Measurements from ENCODE around the gene AQP2. TPM values are rescaled to one million over a fixed set of nuclear protein-coding genes. Genes with fewer than 3 reads are reported as not detected.

Gene AQP2
- total RNA-seq, 8 experiments from 2014 or later, result 0.09 to 0.81 (median 0.14) TPM; not detected in 3

GRCh38 chr12:49973361-49973830 lies 22.9 kb downstream of the AQP2 start:
- in situ Hi-C loops (cut with MboI; ENCODE audit: low pct_unique_long_range_greater_than_20kb in 2 of 9, low sequenced_read_pairs in 9 of 9, unreplicated experiment in 9 of 9), result loop anchor here in 6 of 9 experiments (10.0 to 25.0 kb wide), 3 partner anchors 81 to 201 kb away; partner anchors contain the start of gene ASIC1 (in 5 of the 6)
- Histone ChIP-seq H3K4me1 (replicated peaks in 1 of 2) (peaks cover 14 to 15% of the 10 kb centered on the region in 2 donors), H3K4me3 (no peak overlapping the region), H3K27ac (no peak overlapping the region)
- no peak for ATAC-seq (replicated peaks in 6 of 8)
- WGBS, 10 experiments, result 64 to 95% (median 69%) methylated on average over 1 to 4 of the region's 19 CpGs; no CpG with 5 or more reads in 6 of the 10 experiments

- Histone ChIP-seq H3K4me3 (no peak overlapping the region), H3K27ac (no peak overlapping the region), H3K4me1 (replicated peaks in 1 of 2) (peaks cover 23 to 24% of the 10 kb centered on the region in 2 donors)
- ATAC-seq (replicated peaks in 6 of 8), result peak; percentile 43 to 88 (median 82)
- 40 to 100% (median 83%) methylated on average over 1 to 6 of the region's 15 CpGs; no CpG with 5 or more reads in 6 of the 10 experiments for WGBS, 10 experiments
- in situ Hi-C loops (cut with MboI; ENCODE audit: low pct_unique_long_range_greater_than_20kb in 2 of 9, low sequenced_read_pairs in 9 of 9, unreplicated experiment in 9 of 9), result loop anchor here in 6 of 9 experiments (10.0 to 25.0 kb wide), 3 partner anchors 81 to 201 kb away; partner anchors contain the start of gene ASIC1 (in 5 of the 6)
Measured at GRCh38 chr12:49974231-49974675, 23.7 kb downstream of the AQP2 start.

GRCh38 chr12:49974677-49975317 lies 24.3 kb downstream of the AQP2 start:
- no peak overlapping the region for H3K4me3 ChIP-seq
- peak in 2 of 8 experiments; percentile 3 to 16 for ATAC-seq (replicated peaks in 6 of 8)
- H3K4me1 ChIP-seq (replicated peaks in 1 of 2), result peaks cover 26 to 27% of the 10 kb centered on the region in 2 donors
- no peak overlapping the region for H3K27ac ChIP-seq
- in situ Hi-C loops (cut with MboI; ENCODE audit: low pct_unique_long_range_greater_than_20kb in 2 of 9, low sequenced_read_pairs in 9 of 9, unreplicated experiment in 9 of 9), result loop anchor here in 6 of 9 experiments (10.0 to 25.0 kb wide), 3 partner anchors 80 to 200 kb away; partner anchors contain the start of gene ASIC1 (in 5 of the 6)
- WGBS, 10 experiments, result 33 to 100% (median 65%) methylated on average over 1 to 4 of the region's 8 CpGs; no CpG with 5 or more reads in 6 of the 10 experiments

- in situ Hi-C loops (cut with MboI; ENCODE audit: low pct_unique_long_range_greater_than_20kb in 2 of 9, low sequenced_read_pairs in 9 of 9, unreplicated experiment in 9 of 9), result loop anchor here in 4 of 9 experiments (10.0 kb wide), 2 partner anchors 79 to 199 kb away; partner anchors contain the start of gene ASIC1 (in 2 of the 4)
- Histone ChIP-seq H3K4me3 (no peak overlapping the region), H3K27ac (no peak overlapping the region), H3K4me1 (replicated peaks in 1 of 2) (peaks cover 29 to 31% of the 10 kb centered on the region in 2 donors)
- ATAC-seq (replicated peaks in 6 of 8), result no peak
- 20% methylated on average over 2 of the region's 17 CpGs; no CpG with 5 or more reads in 9 of the 10 experiments for WGBS, 10 experiments
Measured at GRCh38 chr12:49975318-49975761, 24.8 kb downstream of the AQP2 start.

GRCh38 chr12:49976557-49976956 lies 26.0 kb downstream of the AQP2 start:
- ATAC-seq (replicated peaks in 6 of 8), result no peak
- WGBS, 10 experiments, result 60 to 100% (median 83%) methylated on average over 1 of the region's 2 CpGs; no CpG with 5 or more reads in 7 of the 10 experiments
- Histone ChIP-seq H3K27ac (no peak overlapping the region), H3K4me3 (no peak overlapping the region), H3K4me1 (replicated peaks in 1 of 2) (peaks cover 42 to 43% of the 10 kb centered on the region in 2 donors)
- in situ Hi-C loops (cut with MboI; ENCODE audit: low pct_unique_long_range_greater_than_20kb in 2 of 9, low sequenced_read_pairs in 9 of 9, unreplicated experiment in 9 of 9), result loop anchor here in 4 of 9 experiments (10.0 kb wide), 2 partner anchors 78 to 198 kb away; partner anchors contain the start of gene ASIC1 (in 2 of the 4)

- Histone ChIP-seq H3K4me1 (replicated peaks in 1 of 2) (peaks cover 42 to 45% of the 10 kb centered on the region in 2 donors), H3K4me3 (no peak overlapping the region), H3K27ac (peak overlapping the region; percentile 70 to 75)
- WGBS, 10 experiments, result 33 to 90% (median 42%) methylated on average over 1 to 2 of the region's 4 CpGs; no CpG with 5 or more reads in 7 of the 10 experiments
- in situ Hi-C loops (cut with MboI; ENCODE audit: low pct_unique_long_range_greater_than_20kb in 2 of 9, low sequenced_read_pairs in 9 of 9, unreplicated experiment in 9 of 9), result loop anchor here in 4 of 9 experiments (10.0 kb wide), 2 partner anchors 77 to 197 kb away; partner anchors contain the start of gene ASIC1 (in 2 of the 4)
- peak in 5 of 8 experiments; percentile 10 to 56 (median 46) for ATAC-seq (replicated peaks in 6 of 8)
Measured at GRCh38 chr12:49978125-49978524, 27.6 kb downstream of the AQP2 start.

GRCh38 chr12:49979016-49979586 lies 28.6 kb downstream of the AQP2 start:
- ATAC-seq (replicated peaks in 6 of 8), result peak; percentile 14 to 60 (median 24)
- 14 to 100% (median 50%) methylated on average over 1 to 4 of the region's 10 CpGs; no CpG with 5 or more reads in 3 of the 10 experiments for WGBS, 10 experiments
- Histone ChIP-seq H3K4me3 (no peak overlapping the region), H3K4me1 (replicated peaks in 1 of 2) (peaks cover 48 to 52% of the 10 kb centered on the region in 2 donors), H3K27ac (peak overlapping the region; percentile 70 to 75)
- in situ Hi-C loops (cut with MboI; ENCODE audit: low pct_unique_long_range_greater_than_20kb in 2 of 9, low sequenced_read_pairs in 9 of 9, unreplicated experiment in 9 of 9), result loop anchor here in 4 of 9 experiments (10.0 kb wide), 2 partner anchors 76 to 196 kb away; partner anchors contain the start of gene ASIC1 (in 2 of the 4)

- peaks cover 50 to 55% of the 10 kb centered on the region in 2 donors for H3K4me1 ChIP-seq (replicated peaks in 1 of 2)
- no peak overlapping the region for H3K27ac ChIP-seq
- H3K4me3 ChIP-seq, result no peak overlapping the region
- in situ Hi-C loops (cut with MboI; ENCODE audit: low pct_unique_long_range_greater_than_20kb in 2 of 9, low sequenced_read_pairs in 9 of 9, unreplicated experiment in 9 of 9), result loop anchor here in 4 of 9 experiments (10.0 kb wide), 2 partner anchors 75 to 195 kb away; partner anchors contain the start of gene ASIC1 (in 2 of the 4)
- 100% methylated on average over 2 of the region's 3 CpGs; no CpG with 5 or more reads in 9 of the 10 experiments for WGBS, 10 experiments
- no peak for ATAC-seq (replicated peaks in 6 of 8)
Measured at GRCh38 chr12:49979791-49980190, 29.3 kb downstream of the AQP2 start.

GRCh38 chr12:49980501-49981349 lies 30.2 kb downstream of the AQP2 start:
- in situ Hi-C loops (cut with MboI; ENCODE audit: low pct_unique_long_range_greater_than_20kb in 2 of 9, low sequenced_read_pairs in 9 of 9, unreplicated experiment in 9 of 9), result no loop called here
- H3K27ac ChIP-seq, result peak overlapping the region; percentile 45 to 69
- no peak for ATAC-seq (replicated peaks in 6 of 8)

GRCh38 chr12:49982246-49983087 lies 31.9 kb downstream of the AQP2 start:
- no peak overlapping the region for H3K4me3 ChIP-seq
- in situ Hi-C loops (cut with MboI; ENCODE audit: low pct_unique_long_range_greater_than_20kb in 2 of 9, low sequenced_read_pairs in 9 of 9, unreplicated experiment in 9 of 9), result no loop called here
- H3K27ac ChIP-seq, result no peak overlapping the region
- peaks cover 53 to 62% of the 10 kb centered on the region in 2 donors for H3K4me1 ChIP-seq (replicated peaks in 1 of 2)
- WGBS, 10 experiments, result 40 to 100% (median 93%) methylated on average over 1 to 6 of the region's 7 CpGs; no CpG with 5 or more reads in 2 of the 10 experiments
- ATAC-seq (replicated peaks in 6 of 8), result no peak

More at GRCh38 chr12:49980501-49981349, 30.2 kb downstream of the AQP2 start:
- 37 to 100% (median 78%) methylated on average over 2 to 7 of the region's 10 CpGs; no CpG with 5 or more reads in 1 of the 10 experiments for WGBS, 10 experiments
- Histone ChIP-seq H3K4me3 (no peak overlapping the region), H3K4me1 (replicated peaks in 1 of 2) (peaks cover 53 to 63% of the 10 kb centered on the region in 2 donors)

GRCh38 chr12:49983892-49984291 lies 33.4 kb downstream of the AQP2 start:
- in situ Hi-C loops (cut with MboI; ENCODE audit: low pct_unique_long_range_greater_than_20kb in 2 of 9, low sequenced_read_pairs in 9 of 9, unreplicated experiment in 9 of 9), result no loop called here
- peak overlapping the region; percentile 9 to 42 for H3K27ac ChIP-seq
- no peak overlapping the region for H3K4me3 ChIP-seq
- ATAC-seq (replicated peaks in 6 of 8), result peak; percentile 66 to 88 (median 78)
- WGBS, 10 experiments, result 0 to 34% (median 14%) methylated on average over 2 to 8 of the region's 8 CpGs; no CpG with 5 or more reads in 5 of the 10 experiments
- H3K4me1 ChIP-seq (replicated peaks in 1 of 2), result peaks cover 42 to 52% of the 10 kb centered on the region in 2 donors
